Muscle layer of duodenum (tissue), 2 donors: ENCODE measurements around the gene OR10K1.
"Not testable (repeated sequence)": the region's sequence is repeated elsewhere in the genome, so short reads cannot be mapped to it uniquely, and the experiment has no call there.

Experiments used
- H3K27ac ChIP-seq: one replicate; pipeline ENCODE4 v1.7.0; 2013; ENCODE audit warnings: mild to moderate bottlenecking, low read length
- H3K27me3 ChIP-seq: one replicate; pipeline ENCODE4 v1.7.0; 2013; ENCODE audit warnings: low read depth, mild to moderate bottlenecking, control low read depth, low read length
- H3K36me3 ChIP-seq, 2 donors: one replicate each; pipeline ENCODE4 v1.7.0; 2013; ENCODE audit warnings: low read length in 2 of 2, control low read depth in 1 of 2, mild to moderate bottlenecking in 1 of 2; ENCODE audit not compliant: insufficient read depth in 2 of 2, control insufficient read depth in 1 of 2
- H3K4me1 ChIP-seq, 2 donors: one replicate each; pipeline ENCODE4 v1.7.0; 2013; ENCODE audit warnings: low read length in 2 of 2, mild to moderate bottlenecking in 2 of 2, control low read depth in 1 of 2, moderate library complexity in 1 of 2; ENCODE audit not compliant: insufficient read depth in 2 of 2, control insufficient read depth in 1 of 2
- H3K4me3 ChIP-seq, 2 donors: one replicate each; pipeline ENCODE4 v1.7.0; 2013; ENCODE audit warnings: low read length in 2 of 2, low read depth in 1 of 2, mild to moderate bottlenecking in 1 of 2
- H3K9me3 ChIP-seq, 2 donors: one replicate each; pipeline ENCODE4 v1.7.0; 2013; ENCODE audit warnings: low read length in 2 of 2, control low read depth in 1 of 2, mild to moderate bottlenecking in 1 of 2; ENCODE audit not compliant: control insufficient read depth in 1 of 2
- donor health status: healthy.

The OR10K1 gene, protein sequence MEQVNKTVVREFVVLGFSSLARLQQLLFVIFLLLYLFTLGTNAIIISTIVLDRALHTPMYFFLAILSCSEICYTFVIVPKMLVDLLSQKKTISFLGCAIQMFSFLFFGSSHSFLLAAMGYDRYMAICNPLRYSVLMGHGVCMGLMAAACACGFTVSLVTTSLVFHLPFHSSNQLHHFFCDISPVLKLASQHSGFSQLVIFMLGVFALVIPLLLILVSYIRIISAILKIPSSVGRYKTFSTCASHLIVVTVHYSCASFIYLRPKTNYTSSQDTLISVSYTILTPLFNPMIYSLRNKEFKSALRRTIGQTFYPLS

DNA sequence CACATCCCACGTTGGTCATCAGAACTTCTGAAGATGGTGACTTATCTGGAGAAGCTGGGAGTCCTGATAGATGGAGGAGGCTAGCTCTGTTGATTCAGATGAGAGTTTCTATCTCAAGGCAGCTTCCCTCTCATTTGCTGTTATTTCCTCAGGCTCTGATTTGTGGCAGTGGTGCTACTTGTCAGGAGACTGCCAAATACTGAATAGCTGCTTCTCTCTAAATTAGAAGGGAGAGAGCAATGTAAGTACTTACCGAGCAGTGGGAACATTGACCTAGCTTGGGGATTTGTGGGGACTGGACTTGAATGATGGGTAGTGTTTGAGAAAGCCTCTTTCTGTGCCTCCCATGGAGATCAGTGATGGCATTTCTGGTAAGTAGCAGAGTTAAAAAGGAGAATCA is at the start of gene OR10K1:
Gene OR10K1, plus strand, starts transcription at position 301 of the 400 bp plus-strand sequence. CDS start 3,728 bp downstream, outside the sequence.
- no peaks in the 10 kb centered on the region for H3K36me3 ChIP-seq
- no peak within 1 kb of the TSS for H3K27ac ChIP-seq
- no peaks in the 10 kb centered on the region for H3K4me1 ChIP-seq
- no peaks in the 10 kb centered on the region for H3K9me3 ChIP-seq
- no peak within 1 kb of the TSS for H3K4me3 ChIP-seq
- H3K27me3 ChIP-seq: no peaks in the 10 kb centered on the region

DNA sequence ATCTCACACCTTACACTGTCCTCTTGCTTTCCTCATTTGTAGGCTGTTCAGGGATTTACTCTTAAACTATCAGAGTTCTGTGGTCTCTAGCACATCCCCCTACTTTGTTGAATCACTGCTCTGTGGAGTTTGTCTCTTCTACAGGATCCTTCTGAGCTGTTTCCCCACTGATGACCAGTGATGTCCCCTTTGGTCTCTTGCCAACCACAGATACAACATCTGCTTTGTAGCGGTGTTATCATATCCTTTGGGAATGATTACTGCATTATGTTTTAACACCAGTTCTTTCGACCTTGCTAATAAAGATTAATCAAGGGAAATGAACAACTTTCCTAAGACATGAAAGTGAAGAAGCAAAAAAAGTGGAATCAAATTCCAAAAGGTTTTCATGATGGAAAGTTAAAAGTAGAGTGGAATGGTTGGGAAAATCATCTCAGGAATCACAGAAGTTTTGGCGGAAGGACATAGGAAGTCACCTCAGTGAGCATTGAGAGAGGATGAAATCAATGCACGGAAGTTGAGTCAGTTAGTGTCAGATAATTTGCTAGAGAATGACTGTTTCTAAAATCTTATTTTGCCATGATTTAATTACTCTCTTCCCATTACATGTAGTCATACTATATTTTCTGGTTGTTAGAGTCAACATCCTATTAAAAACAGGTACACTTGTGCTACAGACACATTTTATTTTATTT is 46.8 kb upstream of the OR10K1 start:
- H3K36me3 ChIP-seq: no peaks in the 10 kb centered on the region
- no peak overlapping the region for H3K4me3 ChIP-seq
- no peaks in the 10 kb centered on the region for H3K9me3 ChIP-seq
- no peaks in the 10 kb centered on the region for H3K4me1 ChIP-seq
- H3K27me3 ChIP-seq: no peaks in the 10 kb centered on the region
- no peak overlapping the region for H3K27ac ChIP-seq

DNA sequence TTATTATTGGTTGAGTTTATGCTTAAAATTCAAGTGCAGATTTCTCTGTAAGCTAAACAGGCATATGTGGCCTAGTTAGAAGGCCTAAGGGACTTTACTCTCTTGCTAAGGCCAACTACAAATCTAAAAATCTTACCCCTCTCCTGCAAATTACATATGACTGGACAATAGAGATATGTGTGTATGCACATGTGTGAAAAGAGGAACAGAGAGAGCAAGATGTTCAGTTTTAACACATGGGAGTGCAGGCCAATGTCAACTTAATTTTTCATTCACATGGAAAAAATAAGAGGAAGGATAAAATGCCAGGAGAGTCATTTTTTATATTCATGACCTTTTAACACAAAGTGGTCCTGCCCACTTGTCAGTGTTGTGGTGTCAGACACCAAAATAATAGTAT is 44.0 kb upstream of the OR10K1 start:
- H3K4me1 ChIP-seq: no peaks in the 10 kb centered on the region
- no peak overlapping the region for H3K4me3 ChIP-seq
- H3K36me3 ChIP-seq: no peaks in the 10 kb centered on the region
- H3K27ac ChIP-seq: no peak overlapping the region
- H3K27me3 ChIP-seq: no peaks in the 10 kb centered on the region
- no peaks in the 10 kb centered on the region for H3K9me3 ChIP-seq

DNA sequence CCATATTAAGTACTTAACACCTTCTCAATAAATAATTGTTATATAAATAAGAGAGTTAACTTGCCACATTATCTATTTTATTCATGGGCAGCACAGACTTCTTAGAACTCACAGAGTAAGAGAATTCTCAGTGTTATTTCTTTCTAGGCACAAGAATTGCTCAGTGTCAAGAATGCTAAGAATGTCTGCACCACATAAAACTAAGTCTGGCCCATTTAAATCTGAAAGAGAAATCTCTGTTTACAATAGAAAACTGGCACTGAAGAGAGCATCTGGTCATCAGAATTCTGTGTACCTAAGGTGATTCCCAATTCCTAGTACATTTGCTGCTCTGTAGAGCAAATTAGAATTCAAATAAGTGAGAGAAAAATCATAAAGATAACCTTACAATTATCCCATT is 39.4 kb upstream of the OR10K1 start:
- H3K4me1 ChIP-seq: no peaks in the 10 kb centered on the region
- no peaks in the 10 kb centered on the region for H3K36me3 ChIP-seq
- H3K9me3 ChIP-seq: peaks cover 0 to 1% of the 10 kb centered on the region in 2 donors
- H3K27ac ChIP-seq: no peak overlapping the region
- no peaks in the 10 kb centered on the region for H3K27me3 ChIP-seq
- no peak overlapping the region for H3K4me3 ChIP-seq

DNA sequence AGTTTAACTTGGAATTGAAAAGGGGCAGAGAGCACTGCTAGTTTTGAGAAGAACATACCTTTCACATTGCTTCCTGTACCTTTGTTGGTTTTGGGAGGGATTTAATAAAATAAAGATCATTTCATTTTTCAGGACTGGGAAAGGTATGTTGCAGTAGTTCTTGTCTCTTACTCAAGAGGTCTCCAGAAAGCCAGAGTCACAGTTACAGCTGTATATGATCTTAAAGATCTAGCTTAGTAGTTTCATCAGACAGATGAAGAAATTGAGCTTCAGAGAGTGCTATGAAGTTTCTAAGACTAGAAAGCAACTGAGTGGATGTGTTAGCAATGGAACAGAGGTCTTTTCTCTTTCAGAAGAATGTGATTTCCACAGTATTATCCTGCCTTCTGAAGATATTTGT is 36.6 kb upstream of the OR10K1 start:
- Histone ChIP-seq H3K27ac (no peak overlapping the region), H3K4me1 (no peaks in the 10 kb centered on the region), H3K9me3 (peaks cover 0 to 2% of the 10 kb centered on the region in 2 donors), H3K4me3 (no peak overlapping the region), H3K36me3 (no peaks in the 10 kb centered on the region), H3K27me3 (no peaks in the 10 kb centered on the region)

DNA sequence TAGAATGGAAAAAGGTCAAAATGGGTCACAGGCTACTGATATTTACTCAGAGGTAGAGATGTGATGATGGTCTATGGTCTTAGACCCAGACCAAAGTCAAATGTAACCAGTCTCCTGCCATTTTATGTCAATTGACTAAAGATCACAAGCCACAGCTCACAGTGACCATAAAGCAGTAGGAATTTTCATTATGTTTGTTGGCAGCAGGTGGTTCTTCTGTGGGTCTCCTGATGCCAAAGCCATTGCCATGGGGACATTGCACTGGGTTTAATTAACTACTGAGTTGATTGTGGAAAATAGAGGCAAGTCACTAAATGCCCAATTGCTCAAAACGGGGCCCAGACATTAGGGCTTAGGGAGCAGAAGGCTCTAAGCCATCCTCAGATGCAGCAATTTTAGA is 35.5 kb upstream of the OR10K1 start, which contains the start of gene OR10K2:
Gene OR10K2, minus strand, starts transcription at position 101 of the 400 bp plus-strand sequence. CDS start 5,371 bp downstream, outside the sequence.
- H3K4me3 ChIP-seq: no peak within 1 kb of the TSS
- no peak within 1 kb of the TSS for H3K27ac ChIP-seq
- H3K36me3 ChIP-seq: no peaks in the 10 kb centered on the region
- no peaks in the 10 kb centered on the region for H3K27me3 ChIP-seq
- H3K9me3 ChIP-seq: peaks cover 0 to 2% of the 10 kb centered on the region in 2 donors
- H3K4me1 ChIP-seq: no peaks in the 10 kb centered on the region

DNA sequence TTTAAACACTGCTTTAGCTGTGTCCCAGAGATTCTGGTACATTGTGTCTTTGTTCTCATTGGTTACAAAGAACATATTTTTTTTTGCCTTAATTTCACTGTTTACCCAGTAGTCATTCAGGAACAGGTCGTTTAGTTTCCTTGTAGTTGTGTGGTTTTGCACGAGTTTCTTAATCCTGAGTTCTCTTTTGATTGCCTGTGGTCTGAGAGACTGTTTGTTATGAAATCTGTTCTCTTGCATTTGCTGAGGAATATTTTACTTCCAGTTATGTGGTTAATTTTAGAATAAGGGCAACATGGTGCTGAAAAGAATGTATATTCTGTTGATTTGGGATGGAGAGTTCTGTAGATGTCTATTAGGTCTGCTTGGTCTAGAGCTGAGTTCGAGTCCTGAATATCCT is 31.5 kb upstream of the OR10K1 start:
- not testable (repeated sequence) for H3K27me3 ChIP-seq, H3K9me3 ChIP-seq, H3K4me3 ChIP-seq, H3K4me1 ChIP-seq, H3K27ac ChIP-seq, H3K36me3 ChIP-seq

DNA sequence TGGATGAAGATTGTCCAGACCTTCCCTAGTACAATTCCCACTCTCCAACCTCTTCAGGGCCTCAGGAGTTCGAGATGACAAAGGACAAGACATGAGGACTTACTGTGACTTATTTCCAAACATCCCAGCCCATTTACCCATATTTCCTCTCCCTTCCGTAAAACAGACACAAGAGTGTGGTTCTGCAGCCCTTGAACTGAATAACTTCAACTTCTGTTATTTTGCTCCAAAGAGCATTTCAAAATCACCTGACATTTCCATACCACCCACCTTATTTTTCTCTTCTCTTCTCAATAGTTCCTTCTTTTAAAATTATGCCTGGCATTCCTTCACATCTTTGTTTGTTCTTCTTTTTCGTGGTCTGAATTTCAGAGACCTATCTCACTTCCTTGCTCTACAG is 26.9 kb upstream of the OR10K1 start:
- H3K4me1 ChIP-seq: no peaks in the 10 kb centered on the region
- no peak overlapping the region for H3K4me3 ChIP-seq
- no peaks in the 10 kb centered on the region for H3K36me3 ChIP-seq
- H3K9me3 ChIP-seq: peaks cover 0 to 3% of the 10 kb centered on the region in 2 donors
- H3K27ac ChIP-seq: no peak overlapping the region
- no peaks in the 10 kb centered on the region for H3K27me3 ChIP-seq

DNA sequence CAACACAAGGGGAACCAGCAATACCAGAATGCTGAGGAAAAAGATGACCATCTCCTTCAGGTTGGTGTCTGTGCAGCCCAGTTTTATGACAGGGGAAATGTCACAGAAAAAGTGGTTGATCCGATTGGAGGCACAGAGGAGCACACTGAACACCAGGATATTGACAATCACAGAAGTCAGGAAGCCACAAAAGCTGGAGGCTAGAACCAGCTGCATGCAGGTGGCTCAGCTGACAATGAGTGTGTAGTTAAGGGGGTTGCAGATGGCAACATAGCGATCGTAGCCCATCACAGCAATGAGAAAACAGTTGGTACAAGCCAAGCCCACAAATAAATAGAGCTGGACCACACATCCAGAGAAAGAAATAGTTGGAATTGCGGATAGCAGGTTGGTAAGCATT is 16.3 kb upstream of the OR10K1 start:
- Histone ChIP-seq H3K4me3 (no peak overlapping the region), H3K27ac (no peak overlapping the region), H3K9me3 (no peaks in the 10 kb centered on the region), H3K4me1 (no peaks in the 10 kb centered on the region), H3K36me3 (no peaks in the 10 kb centered on the region), H3K27me3 (no peaks in the 10 kb centered on the region)

DNA sequence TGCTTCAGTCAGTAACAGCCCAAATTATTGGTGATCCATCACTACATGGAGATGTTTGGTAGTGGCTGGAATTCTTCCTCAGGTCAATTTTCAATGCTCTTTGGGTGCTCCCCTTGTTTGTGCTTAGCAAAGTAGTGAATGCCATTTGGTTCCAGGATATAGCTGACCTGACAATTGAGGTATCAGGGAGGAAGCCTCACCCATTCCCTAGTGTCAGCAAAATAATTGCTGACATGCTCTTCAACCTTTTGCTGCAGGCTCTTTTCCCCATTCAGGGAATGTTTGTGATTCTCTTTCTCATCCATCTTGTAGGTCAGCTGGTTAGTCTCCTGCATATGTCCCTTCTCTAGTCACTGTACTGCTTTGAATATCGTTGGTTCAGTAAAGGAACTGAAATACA is 7.1 kb upstream of the OR10K1 start:
- no peaks in the 10 kb centered on the region for H3K4me1 ChIP-seq

DNA sequence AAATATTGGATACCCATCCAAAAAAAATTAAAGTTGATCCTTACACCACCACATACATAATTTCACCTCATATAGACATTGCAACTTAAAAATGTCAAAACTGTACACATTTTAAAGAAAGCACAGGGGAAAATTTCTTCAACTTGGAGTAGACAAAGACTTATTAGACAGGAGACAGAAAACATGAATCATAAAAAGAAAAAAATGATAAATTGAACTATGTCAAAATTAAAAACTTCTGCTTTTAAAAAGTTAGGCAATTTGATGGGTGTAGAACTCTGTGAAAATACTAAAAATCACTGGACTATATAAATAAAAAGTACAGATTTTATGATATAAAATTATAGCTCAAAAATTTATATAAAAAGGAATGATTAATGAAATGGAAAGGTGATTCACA is 4.4 kb upstream of the OR10K1 start:
- no peaks in the 10 kb centered on the region for H3K36me3 ChIP-seq
- no peaks in the 10 kb centered on the region for H3K27me3 ChIP-seq
- H3K9me3 ChIP-seq: no peaks in the 10 kb centered on the region
- H3K4me3 ChIP-seq: no peak overlapping the region
- H3K27ac ChIP-seq: no peak overlapping the region
- H3K4me1 ChIP-seq: no peaks in the 10 kb centered on the region

More for the DNA sequence above, 7.1 kb upstream of the OR10K1 start:
- no peak overlapping the region for H3K4me3 ChIP-seq
- no peak overlapping the region for H3K27ac ChIP-seq
- no peaks in the 10 kb centered on the region for H3K9me3 ChIP-seq
- no peaks in the 10 kb centered on the region for H3K27me3 ChIP-seq
- H3K36me3 ChIP-seq: no peaks in the 10 kb centered on the region
